ENCODE data around the gene SAMD11.
A peak's percentile ranks its signal among the peaks of the same experiment; 100 is the strongest.
"Not testable (repeated sequence)": the region's sequence is repeated elsewhere in the genome, so short reads cannot be mapped to it uniquely, and the experiment has no call there.

SAMD11 gene

DNA sequence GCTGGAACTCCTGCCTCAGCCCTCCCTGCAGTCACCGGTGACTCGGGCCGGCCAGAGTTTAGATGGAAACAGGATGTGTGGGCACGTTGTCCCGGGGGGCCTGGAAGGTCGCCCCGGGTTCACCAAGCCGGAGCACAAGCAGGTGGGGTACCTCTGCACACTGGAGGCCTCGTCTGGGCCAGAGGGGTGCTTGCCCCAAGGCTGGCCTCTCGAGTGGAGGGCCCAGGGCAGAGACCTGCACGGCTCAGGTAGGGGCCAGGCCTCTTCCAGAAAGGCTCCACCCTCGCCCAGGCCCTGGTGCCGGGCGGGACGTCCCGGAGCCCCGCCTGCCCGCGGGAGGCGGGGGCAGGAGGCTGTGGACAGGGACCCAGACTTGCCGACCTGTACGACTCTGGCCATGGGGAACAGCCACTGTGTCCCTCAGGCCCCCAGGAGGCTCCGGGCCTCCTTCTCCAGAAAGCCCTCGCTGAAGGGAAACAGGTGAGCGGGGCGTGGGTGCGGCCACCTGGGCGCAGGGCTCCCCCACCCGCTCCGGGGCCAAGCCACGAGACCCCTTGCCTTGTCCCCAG lies 42.5 kb downstream of the SAMD11 start, which contains the start of gene PLEKHN1:
Gene PLEKHN1 (plus strand): TSS at position 348 of the 569 bp plus-strand sequence. CDS start 50 bp downstream, at position 398.
- no peak for DNase-seq

DNA sequence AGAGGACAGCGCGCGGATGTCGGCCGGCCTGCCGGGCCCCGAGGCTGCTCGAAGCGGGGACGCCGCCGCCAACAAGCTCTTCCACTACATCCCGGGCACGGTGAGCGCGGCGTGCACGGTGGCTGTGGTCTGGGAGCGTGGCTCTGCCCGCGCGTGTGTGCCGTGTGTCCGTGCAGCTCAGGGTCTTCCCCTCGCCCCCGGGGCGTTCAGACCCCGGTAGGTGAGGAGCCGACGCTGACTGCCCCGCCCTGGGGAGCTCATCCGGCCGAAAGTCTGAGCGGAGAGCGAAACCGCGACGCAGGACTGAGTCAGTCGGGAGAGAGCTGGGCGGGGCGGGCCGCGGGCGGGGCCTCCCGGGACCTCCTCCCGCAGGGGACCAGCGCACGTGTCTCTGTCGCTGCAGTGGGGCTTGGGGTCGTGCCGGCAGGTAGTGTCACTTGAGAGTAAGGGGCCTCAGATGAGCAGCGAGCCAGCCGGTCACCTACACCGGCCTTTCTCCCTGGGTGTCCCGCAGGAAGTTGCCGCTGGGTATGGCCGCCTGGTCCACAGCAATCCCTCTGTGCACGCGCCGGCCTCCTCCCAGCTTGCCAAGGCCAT lies 43.1 kb downstream of the SAMD11 start:
- peak; percentile 36 for DNase-seq

DNA sequence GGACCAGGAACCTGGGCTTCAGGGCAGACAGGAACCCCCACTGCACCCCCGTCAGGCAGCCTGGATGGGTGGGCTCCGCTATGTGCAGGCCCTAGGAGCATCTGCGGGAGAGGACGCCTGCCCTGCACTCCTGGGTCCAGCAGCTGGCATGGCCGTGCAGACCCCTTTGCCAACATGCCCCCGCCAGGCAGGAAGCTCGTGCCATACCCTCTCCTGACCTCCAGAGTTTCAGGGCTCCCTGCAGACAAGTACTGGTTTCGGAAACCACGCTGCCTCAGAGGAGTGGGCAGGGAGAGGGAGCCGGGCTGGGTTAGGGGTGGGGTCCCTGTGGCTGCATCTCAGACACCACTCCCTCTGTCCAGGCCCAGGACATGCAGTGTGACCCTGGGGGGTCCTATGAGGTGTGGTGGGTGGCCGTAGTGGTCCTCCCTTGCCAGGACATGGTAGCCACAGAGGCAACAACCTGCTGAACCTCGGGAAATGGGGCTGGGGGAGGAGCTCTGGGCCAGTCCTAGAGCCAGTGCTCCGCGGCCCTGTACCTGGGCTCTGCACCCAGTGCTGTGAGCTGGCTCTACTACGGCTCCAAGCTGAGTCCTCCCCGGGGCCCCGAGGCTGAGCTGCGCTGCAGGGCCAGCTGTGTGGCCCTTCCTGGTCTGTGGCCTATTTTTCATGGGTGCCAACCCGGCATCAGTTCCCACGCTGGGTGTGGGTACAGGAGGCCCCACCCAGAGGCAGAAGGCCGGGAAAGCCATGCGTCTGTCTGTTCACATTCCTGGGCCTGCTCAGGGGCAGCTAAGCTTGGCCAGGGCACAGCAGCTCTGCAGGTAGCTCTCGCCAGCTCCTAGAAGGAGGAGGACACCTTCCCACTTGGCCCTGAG lies 44.0 kb downstream of the SAMD11 start:
- no peak for DNase-seq

DNA sequence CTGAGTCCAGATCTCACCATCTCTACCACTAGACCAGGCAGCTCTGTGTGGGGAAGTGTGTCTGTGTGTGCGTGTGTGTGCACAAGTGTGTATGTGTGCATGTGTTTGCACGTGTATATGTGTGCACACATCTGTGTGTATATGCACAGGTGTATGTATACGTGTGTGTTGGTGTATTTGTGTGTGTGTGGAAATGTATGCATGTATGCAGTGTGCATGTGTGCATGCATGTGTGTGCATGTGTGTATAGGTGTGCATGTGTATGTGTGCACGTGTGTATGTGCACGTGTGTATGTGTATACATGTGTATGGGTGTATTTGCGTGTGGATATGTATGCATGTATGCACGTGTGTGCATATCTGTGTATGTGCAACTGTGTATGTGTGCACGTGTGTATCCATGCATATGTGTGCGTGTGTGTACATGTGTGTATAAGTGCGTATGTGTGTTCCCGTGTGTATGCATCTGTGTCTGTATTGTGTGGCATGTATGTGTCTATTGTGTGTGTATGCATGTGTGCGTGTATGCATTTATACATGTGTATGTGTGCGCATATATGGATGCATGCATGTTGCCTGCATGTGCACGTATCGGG lies 45.6 kb downstream of the SAMD11 start:
- no peak for DNase-seq

DNA sequence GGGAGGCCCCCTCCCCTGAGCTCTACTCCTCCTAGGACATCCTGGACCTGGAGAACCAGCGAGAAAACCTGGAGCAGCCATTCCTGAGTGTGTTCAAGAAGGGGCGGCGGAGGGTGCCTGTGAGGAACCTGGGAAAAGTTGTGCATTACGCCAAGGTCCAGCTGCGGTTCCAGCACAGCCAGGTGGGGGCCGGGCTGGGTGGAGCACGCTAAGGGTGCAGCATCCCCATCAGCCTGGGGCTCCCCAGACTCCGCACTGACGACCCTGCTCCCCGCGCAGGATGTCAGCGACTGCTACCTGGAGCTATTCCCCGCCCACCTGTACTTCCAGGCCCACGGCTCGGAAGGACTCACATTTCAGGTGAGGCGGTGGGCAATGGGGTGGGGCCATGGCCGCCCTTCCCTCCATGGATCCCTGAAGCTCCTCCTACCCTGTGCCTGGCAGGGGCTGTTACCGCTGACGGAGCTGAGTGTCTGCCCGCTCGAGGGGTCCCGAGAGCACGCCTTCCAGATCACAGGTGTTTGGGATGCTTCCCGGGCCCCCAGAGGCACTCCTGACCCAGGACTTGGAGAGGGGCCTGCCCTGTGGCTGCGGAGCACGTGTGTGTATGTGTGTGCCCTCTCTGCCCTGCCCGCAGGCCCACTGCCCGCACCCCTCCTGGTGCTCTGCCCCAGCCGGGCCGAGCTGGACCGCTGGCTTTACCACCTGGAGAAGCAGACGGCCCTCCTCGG lies 46.7 kb downstream of the SAMD11 start:
- peak; percentile 26 for DNase-seq

- no peak for DNase-seq
These were observed 47.4 kb downstream of the SAMD11 start for GRCh38 chr1:970973-971730.

GRCh38 chr1:971751-972506 lies 48.2 kb downstream of the SAMD11 start:
- DNase-seq: no peak

GRCh38 chr1:972726-973458 lies 49.2 kb downstream of the SAMD11 start:
- DNase-seq: no peak

- DNase-seq: no peak
These were observed 50.0 kb downstream of the SAMD11 start for GRCh38 chr1:973459-974292.

- DNase-seq: no peak
These were observed 50.5 kb downstream of the SAMD11 start for GRCh38 chr1:974293-974640.

GRCh38 chr1:974687-975328 lies 51.1 kb downstream of the SAMD11 start:
- no peak for DNase-seq

- DNase-seq: no peak
These were observed 51.6 kb downstream of the SAMD11 start for GRCh38 chr1:975365-975764.

DNA sequence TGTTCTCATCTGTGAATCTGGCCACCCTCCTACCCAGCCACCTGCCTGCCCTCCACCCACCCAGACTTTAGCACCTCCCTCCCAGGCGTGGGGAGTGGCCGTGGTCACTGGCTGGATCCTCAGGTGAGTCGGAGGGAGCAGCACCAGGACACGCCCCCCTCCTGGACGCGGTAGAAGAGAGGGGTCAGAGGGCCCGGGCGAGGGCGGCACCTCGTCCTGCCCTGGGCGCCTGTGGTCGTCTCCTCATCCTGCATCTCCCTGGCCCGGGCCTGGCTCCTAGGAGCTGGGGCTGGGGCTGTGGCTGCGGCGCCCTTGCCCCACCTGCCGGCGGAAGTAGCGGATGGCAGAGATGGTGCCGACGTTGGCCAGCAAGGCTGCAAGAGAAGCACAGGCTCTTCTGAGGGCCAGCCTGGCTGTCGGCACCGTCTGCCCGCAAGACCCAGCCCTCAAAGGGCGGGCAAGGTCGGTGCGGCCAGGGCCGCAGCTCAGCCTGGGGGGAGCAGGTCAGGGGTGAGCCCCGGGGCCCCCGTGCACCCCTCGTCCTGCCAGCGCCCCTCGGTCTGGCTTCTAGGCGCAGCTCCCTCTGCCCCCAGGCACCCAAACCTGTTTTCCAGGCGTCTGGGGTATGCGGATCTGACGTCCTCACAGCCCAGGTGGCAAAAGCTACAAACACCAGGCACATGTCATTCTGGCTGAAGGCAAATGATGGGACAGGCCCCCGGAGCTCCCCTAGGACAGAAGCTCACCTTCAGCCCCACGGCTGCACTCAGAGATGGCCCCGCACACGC lies 52.4 kb downstream of the SAMD11 start:
- DNase-seq: peak; percentile 75

- DNase-seq: not testable (repeated sequence)
These were observed 53.1 kb downstream of the SAMD11 start for GRCh38 chr1:976791-977190.

DNA sequence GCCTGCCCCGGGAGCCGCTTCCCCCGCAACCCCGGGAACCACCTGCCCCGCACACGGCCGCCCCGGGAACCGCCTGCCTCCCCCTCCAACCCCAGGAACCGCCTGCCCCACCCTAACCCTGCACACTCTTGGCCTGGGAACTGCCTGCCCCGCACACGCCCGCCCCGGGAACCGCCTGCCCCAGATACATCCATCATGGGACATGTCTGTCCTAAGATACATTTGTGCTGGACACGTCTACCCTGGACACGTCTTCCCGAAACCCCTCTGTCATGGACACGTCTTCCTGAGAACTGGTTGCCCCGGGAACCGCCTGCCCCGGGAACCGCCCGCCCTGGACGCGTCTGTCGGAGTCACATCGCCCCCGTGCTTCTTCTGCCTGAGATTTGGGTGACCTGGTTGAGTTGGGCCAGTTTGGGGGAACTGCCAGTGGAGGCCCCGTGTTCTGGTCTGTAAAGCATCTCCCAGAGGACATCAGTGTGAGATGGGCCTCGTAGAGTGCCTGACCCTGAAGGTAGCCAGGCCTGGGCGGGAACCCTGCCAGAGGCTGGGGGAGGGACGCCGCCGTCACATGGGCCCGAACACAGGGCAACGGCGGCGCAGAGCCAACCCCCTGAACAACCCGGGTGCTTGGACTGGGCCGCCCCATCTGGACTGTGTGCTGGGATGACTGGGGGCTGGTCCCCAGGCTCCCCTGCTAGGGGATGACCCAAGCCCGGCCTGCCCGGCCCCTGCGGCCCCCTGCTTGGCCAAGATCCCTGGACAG lies 54.5 kb downstream of the SAMD11 start:
- DNase-seq: peak; percentile 60

GRCh38 chr1:978835-979743 lies 55.4 kb downstream of the SAMD11 start:
- no peak for DNase-seq

GRCh38 chr1:979744-980072 lies 56.0 kb downstream of the SAMD11 start:
- no peak for DNase-seq

Measured in NCI-H69 (cell line).